SH-SY5Y (cell line): ENCODE results near the gene CD34.

Experiments used
- GATA2 ChIP-seq: IDR thresholded peaks from 2 replicates; pipeline ENCODE4 v1.6.1; 2011; ENCODE audit warnings: mild to moderate bottlenecking, low read depth, low read length
- GATA3 ChIP-seq: IDR thresholded peaks from 2 replicates; pipeline ENCODE4 v1.6.1; 2011; ENCODE audit warnings: low read depth, mild to moderate bottlenecking, low read length, moderate library complexity

- TF ChIP-seq GATA2: no peak
- TF ChIP-seq GATA3: no peak
These were observed 71.9 kb downstream of the CD34 start for GRCh38 chr1:207839083-207839413.
